ENCODE results near the gene GNB1. TPM values are rescaled to one million over a fixed set of nuclear protein-coding genes. Genes with fewer than 3 reads are reported as not detected.

Gene GNB1
- total RNA-seq, 1 experiment from 2014 or later: 339 TPM

- DNase-seq (ENCODE audit: low spot score): no peak
- ChIA-PET POLR2A (no interaction called here), CTCF (interaction anchor here (1.8 to 3.4 kb wide), 3 partner anchors 22 to 218 kb away, joined by 6 to 23 read pairs (median 7); no protein-coding TSS in a partner anchor)
- no peak for ATAC-seq
- peaks cover 4% of the 10 kb centered on the region for H3K9me3 Mint-ChIP-seq
- no peaks in the 10 kb centered on the region for H3K36me3 Mint-ChIP-seq
- no peak overlapping the region for H3K4me3 Mint-ChIP-seq
- no peak overlapping the region for H3K27ac Mint-ChIP-seq
- H3K4me1 Mint-ChIP-seq: peaks cover 7% of the 10 kb centered on the region; the same call in 1 of the 2 replicates
- no peak for TF ChIP-seq ZNF512 (CRISPR knock-in tag; IDR thresholded peaks at IDR 0.05; ENCODE audit: borderline replicate concordance)
- TF ChIP-seq ELF4 (CRISPR knock-in tag; IDR thresholded peaks at IDR 0.05; ENCODE audit: low read depth): no peak
- no peak for TF ChIP-seq GRHL2 (CRISPR knock-in tag; IDR thresholded peaks at IDR 0.05; ENCODE audit: insufficient replicate concordance, severe bottlenecking)
- no peak for TF ChIP-seq PRRX2 (CRISPR knock-in tag; IDR thresholded peaks at IDR 0.05)
- TF ChIP-seq ZSCAN18 (CRISPR knock-in tag; IDR thresholded peaks at IDR 0.05): no peak
- TF ChIP-seq ZNF416 (CRISPR knock-in tag; IDR thresholded peaks at IDR 0.05): no peak
- no peak for TF ChIP-seq PRDM15 (CRISPR knock-in tag; IDR thresholded peaks at IDR 0.05)
- TF ChIP-seq ZNF121 (CRISPR knock-in tag; IDR thresholded peaks at IDR 0.05): no peak
- no peak for TF ChIP-seq AR (CRISPR knock-in tag; IDR thresholded peaks at IDR 0.05)
- no peak for TF ChIP-seq USF2 (CRISPR knock-in tag; IDR thresholded peaks at IDR 0.05)
- TF ChIP-seq JAZF1 (CRISPR knock-in tag; IDR thresholded peaks at IDR 0.05): no peak
- no peaks in the 10 kb centered on the region for H3K27me3 Mint-ChIP-seq (ENCODE audit: low read depth)
These were observed 31.2 kb upstream of the GNB1 start for GRCh38 chr1:1921901-1922701.

GRCh38 chr1:1921459-1921862 lies 30.6 kb upstream of the GNB1 start:
- DNase-seq (ENCODE audit: low spot score): no peak
- H3K27me3 Mint-ChIP-seq (ENCODE audit: low read depth): no peaks in the 10 kb centered on the region
- CTCF ChIA-PET: interaction anchor here (1.8 to 2.6 kb wide), 2 partner anchors 13 to 23 kb away, joined by 6 to 19 read pairs; no protein-coding TSS in a partner anchor
- no peak overlapping the region for H3K4me3 Mint-ChIP-seq
- H3K4me1 Mint-ChIP-seq: peaks cover 7% of the 10 kb centered on the region; the same call in 1 of the 2 replicates
- no peak for ATAC-seq
- peaks cover 4% of the 10 kb centered on the region for H3K9me3 Mint-ChIP-seq
- no peak overlapping the region for H3K27ac Mint-ChIP-seq
- POLR2A ChIA-PET: interaction anchor here (1.0 kb wide), 1 partner anchor 127 kb away, joined by 7 read pairs; no protein-coding TSS in a partner anchor
- H3K36me3 Mint-ChIP-seq: no peaks in the 10 kb centered on the region
- no peak for TF ChIP-seq FOXP1 (CRISPR knock-in tag; IDR thresholded peaks at IDR 0.05; ENCODE audit: borderline replicate concordance)
- no peak for TF ChIP-seq CBFB (CRISPR knock-in tag; IDR thresholded peaks at IDR 0.05; ENCODE audit: low read depth)
- TF ChIP-seq ATF3 (CRISPR knock-in tag; conservative IDR thresholded peaks at IDR 0.05): no peak
- TF ChIP-seq MXD4 (CRISPR knock-in tag; IDR thresholded peaks at IDR 0.05; ENCODE audit: borderline replicate concordance): no peak
- no peak for TF ChIP-seq HMGXB4 (CRISPR knock-in tag; IDR thresholded peaks at IDR 0.05)
- no peak for TF ChIP-seq ZNF416 (CRISPR knock-in tag; IDR thresholded peaks at IDR 0.05)
- TF ChIP-seq HMGA2 (CRISPR knock-in tag; IDR thresholded peaks at IDR 0.05): no peak
- TF ChIP-seq MYBL2 (CRISPR knock-in tag; IDR thresholded peaks at IDR 0.05): no peak
- no peak for TF ChIP-seq GABPB1 (CRISPR knock-in tag; IDR thresholded peaks at IDR 0.05)
- no peak for TF ChIP-seq CDX4 (CRISPR knock-in tag; IDR thresholded peaks at IDR 0.05; ENCODE audit: borderline replicate concordance)
- TF ChIP-seq JAZF1 (CRISPR knock-in tag; IDR thresholded peaks at IDR 0.05): no peak

Data from WTC11 (cell line).